B cell (primary cell): ENCODE data around the gene SUGP2. TPM values are rescaled to one million over a fixed set of nuclear protein-coding genes. Genes with fewer than 3 reads are reported as not detected.

Experiments
- ATAC-seq: fragments of 200-7000 bp; cut with Tn5 transposase; one replicate; pipeline ENCODE4 v1.10.0; 2021; ENCODE audit warnings: low read depth, mild to moderate bottlenecking, moderate number of reproducible peaks, moderate library complexity
- CTCF ChIA-PET: fragments of 350-600 bp; sonication (Branson Sonifier 250); formaldehyde crosslinking; loops from one replicate; lab custom pipeline; 2021; ENCODE audit warnings: antibody characterized with exemption, inconsistent platforms; lab: Charles Lee
- POLR2A ChIA-PET: fragments of 350-600 bp; sonication (Branson Sonifier 250); formaldehyde crosslinking; loops from one replicate; lab custom pipeline; 2021; ENCODE audit warnings: antibody characterized with exemption; lab: Charles Lee
- DNase-seq: peaks from one replicate; pipeline ENCODE4 v3.0.0; 2013
- H2AFZ ChIP-seq: 2 replicates; pipeline ENCODE4 v1.6.1; 2012; ENCODE audit warnings: mild to moderate bottlenecking, low read depth, low read length; ENCODE audit not compliant: insufficient read depth, poor library complexity, severe bottlenecking
- H3K27ac ChIP-seq, 2 donors: 1 replicate in 1 of 2; 2 replicates in 1 of 2; pipeline ENCODE4 v1.5.1; 2012 to 2013; ENCODE audit warnings: low read length in 2 of 2, mild to moderate bottlenecking in 2 of 2, moderate library complexity in 1 of 2
- H3K27me3 ChIP-seq, 4 experiments: fragments of 200-600 bp in 1 of 4; sonication (generic) in 1 of 4; replicated peaks in 1 of 4; 1 replicate in 2 of 4; 2 replicates in 2 of 4; pipeline versions ENCODE4 v1.6.1 to v1.7.0; 2013 to 2016; ENCODE audit warnings: low read length in 3 of 4, mild to moderate bottlenecking in 2 of 4, mixed read lengths in 1 of 4, moderate library complexity in 1 of 4; ENCODE audit not compliant: insufficient read depth in 4 of 4, control insufficient read depth in 3 of 4; ENCODE audit errors: control extremely low read depth in 1 of 4
- H3K36me3 ChIP-seq, 2 experiments: replicated peaks in 1 of 2; 1 replicate in 1 of 2; 2 replicates in 1 of 2; pipeline versions ENCODE4 v1.6.1 to v1.7.1; 2013; ENCODE audit warnings: low read length in 1 of 2; ENCODE audit not compliant: insufficient read depth in 2 of 2, control insufficient read depth in 1 of 2; ENCODE audit errors: control extremely low read depth in 1 of 2, extremely low read depth in 1 of 2
- H3K4me1 ChIP-seq, 2 donors: fragments of 200-600 bp in 1 of 2; sonication (generic) in 1 of 2; 1 replicate in 1 of 2; 2 replicates in 1 of 2; pipeline versions ENCODE4 v1.5.1 to v1.6.1; 2013 to 2017; ENCODE audit warnings: low read length in 2 of 2; ENCODE audit not compliant: control insufficient read depth in 2 of 2, insufficient read depth in 2 of 2
- H3K4me2 ChIP-seq: replicated peaks from 2 replicates; pipeline ENCODE3; 2012; ENCODE audit warnings: mild to moderate bottlenecking, low read depth, low read length; ENCODE audit not compliant: poor library complexity, severe bottlenecking
- H3K4me3 ChIP-seq, 5 experiments: fragments of 200-600 bp in 1 of 5; sonication (generic) in 1 of 5; 1 replicate in 3 of 5; 2 replicates in 2 of 5; pipeline versions ENCODE4 v1.5.1 to v1.7.0; 2011 to 2016; ENCODE audit warnings: low read length in 4 of 5, mild to moderate bottlenecking in 4 of 5, low read depth in 2 of 5, control low read depth in 1 of 5, moderate library complexity in 1 of 5; ENCODE audit not compliant: insufficient read depth in 1 of 5; ENCODE audit errors: control extremely low read depth in 1 of 5, extremely low read depth in 1 of 5
- H3K79me2 ChIP-seq: fragments of 200-600 bp; sonication (generic); one replicate; pipeline ENCODE4 v1.6.0; 2016; ENCODE audit warnings: low read length; ENCODE audit not compliant: control insufficient read depth, insufficient read depth
- H3K9ac ChIP-seq: fragments of 200-600 bp; sonication (generic); 2 replicates; pipeline ENCODE4 v1.6.1; 2017; ENCODE audit warnings: mild to moderate bottlenecking, low read length, moderate library complexity
- H3K9me3 ChIP-seq, 3 donors: one replicate each; pipeline versions ENCODE4 v1.6.1 to v1.7.1; 2013; ENCODE audit warnings: low read length in 2 of 3; ENCODE audit not compliant: control insufficient read depth in 2 of 3, insufficient read depth in 1 of 3; ENCODE audit errors: control extremely low read depth in 1 of 3
- H4K20me1 ChIP-seq: 2 replicates; pipeline ENCODE4 v1.6.0; 2012; ENCODE audit warnings: mild to moderate bottlenecking, low read length; ENCODE audit not compliant: insufficient read depth, control insufficient read depth, poor library complexity, severe bottlenecking
- H3K27ac Mint-ChIP-seq: one replicate; pipeline ENCODE4 v1.8.0; 2021; ENCODE audit warnings: mixed read lengths
- H3K27me3 Mint-ChIP-seq: one replicate; pipeline ENCODE4 v1.8.0; 2021; ENCODE audit warnings: mixed read lengths
- H3K4me1 Mint-ChIP-seq: one replicate; pipeline ENCODE4 v1.8.0; 2021; ENCODE audit warnings: mixed read lengths
- H3K4me3 Mint-ChIP-seq: one replicate; pipeline ENCODE4 v1.8.0; 2021; ENCODE audit warnings: mixed read lengths
- H3K9me3 Mint-ChIP-seq: one replicate; pipeline ENCODE4 v1.8.0; 2022; ENCODE audit warnings: mixed read lengths; ENCODE audit not compliant: insufficient read depth
- EZH2 ChIP-seq: IDR thresholded peaks from 2 replicates; pipeline ENCODE4 v1.6.1; 2012; ENCODE audit warnings: borderline replicate concordance, low read depth, mild to moderate bottlenecking, moderate library complexity, low read length; ENCODE audit not compliant: insufficient read depth, poor library complexity, severe bottlenecking
- WGBS: methylation state at CpG from one replicate; pipeline ENCODE4 v1.1.5; 2013; ENCODE audit warnings: missing lambda C conversion rate; ENCODE audit not compliant: insufficient coverage; 5-methylcytosine and 5-hydroxymethylcytosine counted together
- intact Hi-C: fragments of 100-400 bp; cut with micrococcal nuclease; formaldehyde crosslinking; loops from one replicate; pipeline ENCODE4 v1.10.0; 2022
- polyA plus RNA-seq: library from polyadenylated mRNA; depleted of rRNA; stranded (reverse); fragments of >200 nt; gene quantifications from 2 replicates; pipeline ENCODE4 v1.2.3, GENCODE V29; 2012
- total RNA-seq, 2 donors: library from RNA; stranded (reverse); fragments of 120-200 nt in 1 of 2; gene quantifications; 1 replicate in 1 of 2; 2 replicates in 1 of 2; pipeline versions ENCODE4 v1.2.3 to v1.2.4, GENCODE V29; 2013 to 2022
- TF ChIP-seq, protein P1 (sequence below): fragments of 200-600 bp; IDR thresholded peaks from one replicate; pipeline ENCODE4 v1.8.0; 2022; ENCODE audit warnings: antibody characterized with exemption, mild to moderate bottlenecking

SUGP2 gene
- total and polyA plus RNA-seq, 2 donors (not counting 1 experiment from before 2014, with no cell fraction given) = 132 to 154 TPM

DNA sequence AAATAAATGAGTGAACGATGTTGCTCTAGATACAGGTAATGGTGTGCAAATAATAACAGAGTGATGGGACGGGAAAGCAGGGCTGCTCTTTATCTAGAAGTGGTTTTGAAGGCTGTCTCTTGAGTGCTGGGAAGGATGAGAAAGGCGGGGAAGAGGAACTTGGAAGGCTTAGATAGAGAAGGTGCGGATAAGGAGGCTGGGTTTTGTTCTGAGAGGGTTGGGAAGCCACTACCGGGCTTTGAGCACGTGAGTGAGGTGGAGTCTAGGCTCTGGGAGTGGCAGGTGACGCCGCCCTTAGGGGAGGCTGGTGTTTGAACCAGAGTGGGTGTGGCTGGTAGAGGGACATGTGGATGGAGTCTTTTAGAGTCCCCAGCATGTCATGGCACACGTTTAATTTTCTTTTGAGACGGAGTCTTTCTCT is 897 bp upstream of the SUGP2 start:
- H4K20me1 ChIP-seq = peaks cover 28% of the 10 kb centered on the region
- no peaks in the 10 kb centered on the region for H3K27me3 ChIP-seq
- ChIA-PET POLR2A (no interaction called here), CTCF (no interaction called here)
- Mint-ChIP-seq H3K9me3 (no peaks in the 10 kb centered on the region), H3K4me1 (peaks cover 26% of the 10 kb centered on the region), H3K4me3 (peak overlapping the region; percentile 85), H3K27me3 (no peaks in the 10 kb centered on the region), H3K27ac (peak overlapping the region; percentile 90)
- intact Hi-C loops = loop anchor here (5.0 kb wide), 1 partner anchor 512 kb away; the partner anchor contains the start of gene ELL
- peak overlapping the region; percentile 62 to 65 for H3K27ac ChIP-seq
- H3K36me3 ChIP-seq = peaks cover 2 to 3% of the 10 kb centered on the region in 2 experiments
- peaks cover 18 to 28% of the 10 kb centered on the region in 2 donors for H3K4me1 ChIP-seq
- 5% methylated on average over 10 of the region's 10 CpGs for WGBS
- peak; percentile 73 for DNase-seq
- peak overlapping the region; percentile 87 for H3K9ac ChIP-seq
- H2AFZ ChIP-seq = peak overlapping the region; percentile 74
- no peaks in the 10 kb centered on the region for H3K9me3 ChIP-seq
- no peak for TF ChIP-seq EZH2
- TF ChIP-seq, protein P1, sequence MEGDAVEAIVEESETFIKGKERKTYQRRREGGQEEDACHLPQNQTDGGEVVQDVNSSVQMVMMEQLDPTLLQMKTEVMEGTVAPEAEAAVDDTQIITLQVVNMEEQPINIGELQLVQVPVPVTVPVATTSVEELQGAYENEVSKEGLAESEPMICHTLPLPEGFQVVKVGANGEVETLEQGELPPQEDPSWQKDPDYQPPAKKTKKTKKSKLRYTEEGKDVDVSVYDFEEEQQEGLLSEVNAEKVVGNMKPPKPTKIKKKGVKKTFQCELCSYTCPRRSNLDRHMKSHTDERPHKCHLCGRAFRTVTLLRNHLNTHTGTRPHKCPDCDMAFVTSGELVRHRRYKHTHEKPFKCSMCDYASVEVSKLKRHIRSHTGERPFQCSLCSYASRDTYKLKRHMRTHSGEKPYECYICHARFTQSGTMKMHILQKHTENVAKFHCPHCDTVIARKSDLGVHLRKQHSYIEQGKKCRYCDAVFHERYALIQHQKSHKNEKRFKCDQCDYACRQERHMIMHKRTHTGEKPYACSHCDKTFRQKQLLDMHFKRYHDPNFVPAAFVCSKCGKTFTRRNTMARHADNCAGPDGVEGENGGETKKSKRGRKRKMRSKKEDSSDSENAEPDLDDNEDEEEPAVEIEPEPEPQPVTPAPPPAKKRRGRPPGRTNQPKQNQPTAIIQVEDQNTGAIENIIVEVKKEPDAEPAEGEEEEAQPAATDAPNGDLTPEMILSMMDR = no peak
- H3K4me2 ChIP-seq = peak overlapping the region; percentile 95
- H3K79me2 ChIP-seq = peaks cover 84% of the 10 kb centered on the region
- peak overlapping the region; percentile 68 to 84 (median 74) for H3K4me3 ChIP-seq
- no peak for ATAC-seq

DNA sequence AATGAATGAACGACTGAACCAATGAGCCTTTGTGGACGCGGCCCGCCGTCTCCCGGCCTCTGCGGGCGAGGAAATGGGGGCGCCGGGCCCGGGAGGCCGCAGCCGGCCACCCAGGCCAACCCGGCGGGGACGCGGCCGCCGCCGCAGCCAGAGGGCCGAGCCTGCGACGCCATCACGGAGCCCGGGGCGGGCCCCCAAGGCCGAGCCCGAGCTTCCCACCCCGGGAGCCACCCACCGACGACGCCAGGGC is 216 bp downstream of the SUGP2 start:
- intact Hi-C loops = loop anchor here (1.0 to 5.0 kb wide), 6 partner anchors 30 to 511 kb away; partner anchors contain the start of genes BORCS8, COPE, DDX49 and ELL

More for the DNA sequence above, 216 bp downstream of the SUGP2 start:
- H3K27ac ChIP-seq = peak overlapping the region; percentile 24 to 76
- ATAC-seq = no peak
- H3K27me3 ChIP-seq = no peaks in the 10 kb centered on the region
- under 1% methylated on average over 32 of the region's 32 CpGs for WGBS
- peak overlapping the region; percentile 87 for H3K9ac ChIP-seq
- CTCF ChIA-PET = no interaction called here
- DNase-seq = no peak
- TF ChIP-seq, protein P1 = no peak
- TF ChIP-seq EZH2 = no peak
- peak overlapping the region; percentile 68 to 84 (median 74) for H3K4me3 ChIP-seq
- H3K27ac Mint-ChIP-seq = peak overlapping the region; percentile 67
- H3K4me1 Mint-ChIP-seq = peaks cover 26% of the 10 kb centered on the region
- peak overlapping the region; percentile 74 for H2AFZ ChIP-seq
- POLR2A ChIA-PET = no interaction called here
- no peaks in the 10 kb centered on the region for H3K9me3 ChIP-seq
- H3K9me3 Mint-ChIP-seq = no peaks in the 10 kb centered on the region
- peaks cover 18 to 24% of the 10 kb centered on the region in 2 donors for H3K4me1 ChIP-seq
- peak overlapping the region; percentile 96 for H3K4me3 Mint-ChIP-seq
- H4K20me1 ChIP-seq = peaks cover 35% of the 10 kb centered on the region
- peak overlapping the region; percentile 95 for H3K4me2 ChIP-seq
- no peaks in the 10 kb centered on the region for H3K27me3 Mint-ChIP-seq
- peaks cover 5 to 8% of the 10 kb centered on the region in 2 experiments for H3K36me3 ChIP-seq
- peaks cover 85% of the 10 kb centered on the region for H3K79me2 ChIP-seq
